Measurements from ENCODE around the gene CDK16.

Gene CDK16

DNA sequence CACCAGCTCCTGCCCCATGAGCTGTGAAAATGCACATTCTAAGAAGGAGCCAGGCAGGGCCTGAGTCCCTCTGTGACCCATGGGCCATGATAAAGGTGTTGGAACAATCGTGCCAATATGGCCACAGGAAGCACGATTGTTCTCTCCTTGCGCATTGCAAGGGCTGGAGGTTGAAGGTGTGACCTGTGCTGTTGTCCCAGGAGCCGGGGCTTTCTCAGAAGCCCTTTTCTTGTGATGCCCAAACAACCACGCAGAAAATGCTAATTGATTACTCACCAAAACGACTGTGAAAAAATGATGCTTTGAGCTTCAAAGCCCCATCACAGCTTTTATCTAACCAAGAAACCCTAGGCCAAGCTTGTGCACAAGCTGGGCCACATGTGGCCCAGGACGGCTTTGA lies 48.2 kb downstream of the CDK16 start:
- Histone ChIP-seq H3K4ac (ENCODE audit: low read depth, low read length) (no peak overlapping the region), H2AK5ac (ENCODE audit: low read length) (no peak overlapping the region), H3K9ac (ENCODE audit: low read length) (no peak overlapping the region), H2BK120ac (ENCODE audit: insufficient read depth, low read length, poor library complexity) (no peak overlapping the region), H3K23ac (ENCODE audit: low read length) (no peak overlapping the region), H3K79me2 (ENCODE audit: control insufficient read depth, insufficient read depth, low read length, poor library complexity) (no peaks in the 10 kb centered on the region), H4K91ac (ENCODE audit: low read depth, low read length) (no peak overlapping the region), H3K27me3 (ENCODE audit: insufficient read depth, low read length) (no peaks in the 10 kb centered on the region), H3K4me2 (ENCODE audit: low read length) (no peak overlapping the region), H4K8ac (ENCODE audit: low read depth, low read length) (no peak overlapping the region), H3K14ac (ENCODE audit: low read length) (no peak overlapping the region), H2BK12ac (ENCODE audit: low read length) (no peak overlapping the region), H2AFZ (ENCODE audit: insufficient read depth, low read length, poor library complexity) (no peak overlapping the region), H3K27ac (ENCODE audit: low read depth, low read length) (no peak overlapping the region), H3K18ac (ENCODE audit: low read length) (no peak overlapping the region), H2BK5ac (ENCODE audit: low read depth, low read length, poor library complexity) (no peak overlapping the region), H3K9me3 (ENCODE audit: insufficient read depth, low read depth, low read length) (no peaks in the 10 kb centered on the region), H3K79me1 (ENCODE audit: low read length) (no peaks in the 10 kb centered on the region), H4K12ac (ENCODE audit: low read depth, low read length) (no peak overlapping the region), H3K36me3 (ENCODE audit: control insufficient read depth in 1 of 2, insufficient read depth in 2 of 2, low read length in 2 of 2) (no peaks in the 10 kb centered on the region), H3K4me3 (ENCODE audit: low read depth, low read length) (no peak overlapping the region), H3K4me1 (ENCODE audit: control insufficient read depth in 1 of 2, insufficient read depth in 2 of 2, low read length in 2 of 2) (peaks cover 3 to 4% of the 10 kb centered on the region in 2 experiments)
- WGBS (ENCODE audit: extremely low coverage, insufficient coverage, insufficient read length): no CpG with 5 or more reads among the region's 7 CpGs
- no peak for DNase-seq

DNA sequence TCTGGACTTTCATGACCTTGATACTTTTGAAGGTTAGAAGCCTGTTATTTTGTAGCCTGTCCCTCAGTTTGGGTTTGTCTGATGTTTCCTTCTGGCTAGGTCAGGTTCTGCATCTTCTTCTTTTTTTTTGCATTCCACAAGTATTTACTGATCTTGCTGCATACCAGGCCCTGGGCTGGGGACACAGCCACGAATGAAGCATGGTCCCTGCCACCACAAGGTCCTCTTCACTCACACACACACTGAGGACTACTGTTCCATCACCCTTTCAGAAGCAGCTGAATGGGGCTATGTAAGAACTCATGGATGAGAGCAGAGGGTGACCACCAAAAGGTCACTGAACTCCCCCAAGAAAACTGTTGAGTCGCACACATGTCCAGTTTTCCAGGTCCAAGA lies 53.5 kb downstream of the CDK16 start:
- no peaks in the 10 kb centered on the region for H3K36me3 ChIP-seq (ENCODE audit: control insufficient read depth in 1 of 2, insufficient read depth in 2 of 2, low read length in 2 of 2)
- no peak overlapping the region for H2BK12ac ChIP-seq (ENCODE audit: low read length)
- no peaks in the 10 kb centered on the region for H3K9me3 ChIP-seq (ENCODE audit: insufficient read depth, low read depth, low read length)
- H3K18ac ChIP-seq (ENCODE audit: low read length): no peak overlapping the region
- no peaks in the 10 kb centered on the region for H3K79me1 ChIP-seq (ENCODE audit: low read length)
- no peak overlapping the region for H3K27ac ChIP-seq (ENCODE audit: low read depth, low read length)
- no peak overlapping the region for H3K4me3 ChIP-seq (ENCODE audit: low read depth, low read length)
- H4K91ac ChIP-seq (ENCODE audit: low read depth, low read length): no peak overlapping the region
- no peak overlapping the region for H3K23ac ChIP-seq (ENCODE audit: low read length)
- H3K27me3 ChIP-seq (ENCODE audit: insufficient read depth, low read length): no peaks in the 10 kb centered on the region
- no peak overlapping the region for H2AK5ac ChIP-seq (ENCODE audit: low read length)
- H3K4me2 ChIP-seq (ENCODE audit: low read length): no peak overlapping the region
- DNase-seq: no peak
- H2BK5ac ChIP-seq (ENCODE audit: low read depth, low read length, poor library complexity): no peak overlapping the region
- H3K4ac ChIP-seq (ENCODE audit: low read depth, low read length): no peak overlapping the region
- no peak overlapping the region for H4K8ac ChIP-seq (ENCODE audit: low read depth, low read length)
- no peak overlapping the region for H2AFZ ChIP-seq (ENCODE audit: insufficient read depth, low read length, poor library complexity)
- no peak overlapping the region for H3K9ac ChIP-seq (ENCODE audit: low read length)
- no peak overlapping the region for H3K14ac ChIP-seq (ENCODE audit: low read length)
- H4K12ac ChIP-seq (ENCODE audit: low read depth, low read length): no peak overlapping the region
- no peaks in the 10 kb centered on the region for H3K79me2 ChIP-seq (ENCODE audit: control insufficient read depth, insufficient read depth, low read length, poor library complexity)
- H3K4me1 ChIP-seq (ENCODE audit: control insufficient read depth in 1 of 2, insufficient read depth in 2 of 2, low read length in 2 of 2): no peaks in the 10 kb centered on the region
- WGBS (ENCODE audit: extremely low coverage, insufficient coverage, insufficient read length): no CpG with 5 or more reads among the region's 2 CpGs
- no peak overlapping the region for H2BK120ac ChIP-seq (ENCODE audit: insufficient read depth, low read length, poor library complexity)

DNA sequence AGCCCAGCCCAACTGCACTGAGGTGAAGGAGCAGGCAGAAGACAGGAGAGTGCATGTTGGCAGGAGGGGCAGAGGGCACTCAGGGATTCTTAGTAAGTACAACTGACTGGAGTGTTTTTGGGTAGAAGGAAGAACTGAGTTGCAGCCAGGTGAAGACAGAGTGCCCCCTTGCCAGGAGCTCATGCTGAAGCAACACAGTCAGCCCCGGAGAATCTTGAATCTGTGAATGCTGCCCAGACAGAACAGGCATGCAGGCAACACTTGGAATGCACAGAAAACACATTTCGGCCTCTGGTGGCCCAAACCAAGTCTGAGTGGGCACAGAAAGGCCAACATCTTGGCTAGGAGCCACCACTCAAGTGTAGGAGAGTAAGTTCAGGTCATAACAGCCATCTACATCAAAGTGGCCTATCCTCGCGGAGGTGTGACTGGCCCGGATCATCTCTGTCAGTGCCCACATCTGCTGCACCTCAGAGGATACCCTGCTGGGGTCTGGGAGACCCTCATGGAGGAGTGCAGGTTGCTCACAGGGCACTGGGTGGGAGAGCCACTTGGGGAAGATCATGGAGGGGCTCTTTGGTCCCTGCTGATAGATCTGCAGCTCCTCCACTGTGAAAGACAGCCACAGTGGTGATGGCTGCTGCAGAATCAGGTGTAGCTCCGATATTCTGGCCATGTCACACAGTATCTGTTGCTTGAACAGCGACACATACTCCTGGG lies 54.7 kb downstream of the CDK16 start:
- H3K36me3 ChIP-seq (ENCODE audit: control insufficient read depth in 1 of 2, insufficient read depth in 2 of 2, low read length in 2 of 2): no peaks in the 10 kb centered on the region
- no peak overlapping the region for H3K4me3 ChIP-seq (ENCODE audit: low read depth, low read length)
- H4K8ac ChIP-seq (ENCODE audit: low read depth, low read length): no peak overlapping the region
- no peak overlapping the region for H3K18ac ChIP-seq (ENCODE audit: low read length)
- no CpG with 5 or more reads among the region's 7 CpGs for WGBS (ENCODE audit: extremely low coverage, insufficient coverage, insufficient read length)
- H3K27me3 ChIP-seq (ENCODE audit: insufficient read depth, low read length): no peaks in the 10 kb centered on the region
- no peaks in the 10 kb centered on the region for H3K9me3 ChIP-seq (ENCODE audit: insufficient read depth, low read depth, low read length)
- no peak overlapping the region for H3K27ac ChIP-seq (ENCODE audit: low read depth, low read length)
- no peaks in the 10 kb centered on the region for H3K79me2 ChIP-seq (ENCODE audit: control insufficient read depth, insufficient read depth, low read length, poor library complexity)
- peak overlapping the region; percentile 74 for H2AK5ac ChIP-seq (ENCODE audit: low read length)
- no peak for DNase-seq
- H3K4me1 ChIP-seq (ENCODE audit: control insufficient read depth in 1 of 2, insufficient read depth in 2 of 2, low read length in 2 of 2): no peaks in the 10 kb centered on the region
- no peak overlapping the region for H3K9ac ChIP-seq (ENCODE audit: low read length)
- H3K23ac ChIP-seq (ENCODE audit: low read length): no peak overlapping the region
- no peak overlapping the region for H3K4me2 ChIP-seq (ENCODE audit: low read length)
- no peak overlapping the region for H2BK5ac ChIP-seq (ENCODE audit: low read depth, low read length, poor library complexity)
- H2AFZ ChIP-seq (ENCODE audit: insufficient read depth, low read length, poor library complexity): no peak overlapping the region
- H3K79me1 ChIP-seq (ENCODE audit: low read length): no peaks in the 10 kb centered on the region
- no peak overlapping the region for H2BK120ac ChIP-seq (ENCODE audit: insufficient read depth, low read length, poor library complexity)
- H3K4ac ChIP-seq (ENCODE audit: low read depth, low read length): no peak overlapping the region
- no peak overlapping the region for H4K12ac ChIP-seq (ENCODE audit: low read depth, low read length)
- no peak overlapping the region for H2BK12ac ChIP-seq (ENCODE audit: low read length)
- H3K14ac ChIP-seq (ENCODE audit: low read length): no peak overlapping the region
- H4K91ac ChIP-seq (ENCODE audit: low read depth, low read length): no peak overlapping the region

DNA sequence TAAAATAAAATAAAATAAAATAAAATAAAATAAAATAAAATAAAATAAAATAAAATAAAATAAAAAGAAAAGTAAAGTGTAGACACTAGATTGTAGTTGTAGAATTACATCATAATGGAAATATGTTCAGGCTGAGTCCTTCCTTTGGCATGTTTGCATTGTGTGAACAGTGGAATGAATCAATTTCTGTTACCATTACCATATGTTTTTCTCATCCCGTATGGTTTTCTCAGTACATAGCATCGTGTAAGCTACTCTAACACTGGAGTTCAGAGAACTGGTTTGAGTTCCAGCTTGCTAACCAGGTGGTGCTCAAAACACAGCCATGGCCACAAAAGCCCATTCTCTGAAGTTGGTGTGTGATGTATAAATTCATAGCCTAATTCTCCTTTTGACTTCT lies 60.2 kb downstream of the CDK16 start:
- Histone ChIP-seq H3K27me3 (ENCODE audit: insufficient read depth, low read length) (no peaks in the 10 kb centered on the region), H3K14ac (ENCODE audit: low read length) (no peak overlapping the region), H2BK12ac (ENCODE audit: low read length) (no peak overlapping the region), H3K9me3 (ENCODE audit: insufficient read depth, low read depth, low read length) (no peaks in the 10 kb centered on the region), H3K27ac (ENCODE audit: low read depth, low read length) (no peak overlapping the region), H3K4ac (ENCODE audit: low read depth, low read length) (no peak overlapping the region), H2BK120ac (ENCODE audit: insufficient read depth, low read length, poor library complexity) (no peak overlapping the region), H3K79me2 (ENCODE audit: control insufficient read depth, insufficient read depth, low read length, poor library complexity) (no peaks in the 10 kb centered on the region), H3K4me3 (ENCODE audit: low read depth, low read length) (no peak overlapping the region), H3K79me1 (ENCODE audit: low read length) (no peaks in the 10 kb centered on the region), H3K4me1 (ENCODE audit: control insufficient read depth in 1 of 2, insufficient read depth in 2 of 2, low read length in 2 of 2) (no peaks in the 10 kb centered on the region), H2AK5ac (ENCODE audit: low read length) (no peak overlapping the region), H4K12ac (ENCODE audit: low read depth, low read length) (no peak overlapping the region), H3K9ac (ENCODE audit: low read length) (no peak overlapping the region), H3K36me3 (ENCODE audit: control insufficient read depth in 1 of 2, insufficient read depth in 2 of 2, low read length in 2 of 2) (no peaks in the 10 kb centered on the region), H4K8ac (ENCODE audit: low read depth, low read length) (no peak overlapping the region), H2AFZ (ENCODE audit: insufficient read depth, low read length, poor library complexity) (no peak overlapping the region), H3K18ac (ENCODE audit: low read length) (no peak overlapping the region), H4K91ac (ENCODE audit: low read depth, low read length) (no peak overlapping the region), H3K4me2 (ENCODE audit: low read length) (no peak overlapping the region), H3K23ac (ENCODE audit: low read length) (no peak overlapping the region), H2BK5ac (ENCODE audit: low read depth, low read length, poor library complexity) (no peak overlapping the region)
- peak; percentile 5 to 8 for DNase-seq
- WGBS (ENCODE audit: extremely low coverage, insufficient coverage, insufficient read length): no CpG with 5 or more reads among the region's 2 CpGs

Data from trophoblast cell (in vitro differentiated cells and primary cell).